GM19467 (cell line): ENCODE measurements around the gene PBXIP1.
A peak's percentile ranks its signal among the peaks of the same experiment; 100 is the strongest.
"Not testable (repeated sequence)": the region's sequence is repeated elsewhere in the genome, so short reads cannot be mapped to it uniquely, and the experiment has no call there.

ENCODE experiments used
- ATAC-seq: cut with Tn5 transposase; IDR thresholded peaks from one replicate; pipeline ENCODE4 v1.9.1; 2021; ENCODE audit warnings: mild to moderate bottlenecking, moderate library complexity; ENCODE audit not compliant: unreplicated experiment

The PBXIP1 gene

GRCh38 chr1:154994591-154994990 is 38.7 kb upstream of the PBXIP1 start:
- no peak for ATAC-seq

- no peak for ATAC-seq
These were observed 38.3 kb upstream of the PBXIP1 start for GRCh38 chr1:154994269-154994587.

- no peak for ATAC-seq
These were observed 37.8 kb upstream of the PBXIP1 start, which contains the start of gene LENEP for GRCh38 chr1:154993572-154994268. LENEP (plus strand) TSS chr1:154993586; CDS start chr1:154993608, 22 bp downstream.

- no peak for ATAC-seq
These were observed 37.0 kb upstream of the PBXIP1 start for GRCh38 chr1:154992721-154993571.

GRCh38 chr1:154990276-154990675 is 34.4 kb upstream of the PBXIP1 start:
- no peak for ATAC-seq

- no peak for ATAC-seq
These were observed 33.4 kb upstream of the PBXIP1 start for GRCh38 chr1:154989195-154989860.

GRCh38 chr1:154988058-154988954 is 32.4 kb upstream of the PBXIP1 start:
- no peak for ATAC-seq

GRCh38 chr1:154987326-154987725 is 31.4 kb upstream of the PBXIP1 start:
- ATAC-seq = no peak

GRCh38 chr1:154986736-154987135 is 30.8 kb upstream of the PBXIP1 start:
- not testable (repeated sequence) for ATAC-seq

- no peak for ATAC-seq
These were observed 28.0 kb upstream of the PBXIP1 start for GRCh38 chr1:154983776-154984466.

GRCh38 chr1:154982897-154983648 is 27.2 kb upstream of the PBXIP1 start, which contains the start of gene FLAD1:
FLAD1 (plus strand) TSS chr1:154983344; CDS start chr1:154983695, 351 bp downstream.
- peak; percentile 97 for ATAC-seq

- no peak for ATAC-seq
These were observed 26.4 kb upstream of the PBXIP1 start for GRCh38 chr1:154982341-154982740.

GRCh38 chr1:154978360-154978759 is 22.5 kb upstream of the PBXIP1 start:
- no peak for ATAC-seq

GRCh38 chr1:154977762-154978161 is 21.9 kb upstream of the PBXIP1 start:
- ATAC-seq = not testable (repeated sequence)

GRCh38 chr1:154975409-154976059 is 19.6 kb upstream of the PBXIP1 start:
- ATAC-seq = no peak

GRCh38 chr1:154974808-154975408 is 19.0 kb upstream of the PBXIP1 start:
- peak; percentile 39 for ATAC-seq

GRCh38 chr1:154974102-154974807 is 18.4 kb upstream of the PBXIP1 start, which contains the start of gene CKS1B:
CKS1B (plus strand) TSS chr1:154974681; CDS start chr1:154974746, 65 bp downstream.
- peak; percentile 79 for ATAC-seq
